HepG2 (cell line): ENCODE data around the gene SERTAD2. TPM values are rescaled to one million over a fixed set of nuclear protein-coding genes. Genes with fewer than 3 reads are reported as not detected.
A peak's percentile ranks its signal among the peaks of the same experiment; 100 is the strongest.

Experiments used
- ASH2L ChIP-seq: fragments of 300-600, 200-600 bp; sonication (generic); IDR thresholded peaks from 2 replicates; pipeline ENCODE4 v1.7.0; 2017; ENCODE audit warnings: low read depth, mild to moderate bottlenecking, moderate library complexity, mixed read lengths, low read length; ENCODE audit not compliant: insufficient read length
- ATAD3A ChIP-seq: sonication (generic); formaldehyde crosslinking; IDR thresholded peaks from 2 replicates; pipeline ENCODE4 v1.4.0; 2020; ENCODE audit warnings: missing genetic modification reagents
- EED ChIP-seq: sonication (generic); formaldehyde crosslinking; IDR thresholded peaks from 2 replicates; pipeline ENCODE4 v1.5.0; 2020; ENCODE audit warnings: mild to moderate bottlenecking, missing genetic modification reagents
- ETV6 ChIP-seq: sonication (generic); formaldehyde crosslinking; conservative IDR thresholded peaks from 2 replicates; pipeline ENCODE4 v1.4.0; 2020; ENCODE audit warnings: missing genetic modification reagents
- HINFP ChIP-seq: sonication (generic); formaldehyde crosslinking; IDR thresholded peaks from 2 replicates; pipeline ENCODE4 v1.4.0; 2020; ENCODE audit warnings: low read depth, mild to moderate bottlenecking, missing genetic modification reagents
- IKZF4 ChIP-seq: sonication (generic); formaldehyde crosslinking; IDR thresholded peaks from 2 replicates; pipeline ENCODE4 v1.5.1; 2020; ENCODE audit warnings: borderline replicate concordance, mild to moderate bottlenecking, low read depth, missing genetic modification reagents; ENCODE audit errors: not compliant biosample characterization
- THAP7 ChIP-seq: sonication (generic); formaldehyde crosslinking; IDR thresholded peaks from 2 replicates; pipeline ENCODE4 v1.8.1; 2023; ENCODE audit warnings: mild to moderate bottlenecking, missing genetic modification reagents
- ZBTB43 ChIP-seq: sonication (generic); formaldehyde crosslinking; conservative IDR thresholded peaks from 2 replicates; pipeline ENCODE4 v1.4.0; 2020; ENCODE audit warnings: missing genetic modification reagents
- ZNF710 ChIP-seq: sonication (generic); formaldehyde crosslinking; IDR thresholded peaks from 2 replicates; pipeline ENCODE4 v1.5.0; 2020; ENCODE audit warnings: mild to moderate bottlenecking, missing genetic modification reagents, borderline replicate concordance
- polyA plus RNA-seq, 8 experiments: library from polyadenylated mRNA; depleted of rRNA in 3 of 8; stranded (reverse) in 7 of 8; unstranded in 1 of 8; fragments of >200 nt; fragmentation: Illumina TruSeq in 4 of 8; extraction: Trizol in 4 of 8; gene quantifications; 2 replicates each; pipeline versions ENCODE4 v1.2.1 to v1.2.3, GENCODE V29; 2011 to 2016; ENCODE audit warnings: low read depth in 4 of 8, missing spikeins in 1 of 8, mixed read lengths in 1 of 8; ENCODE audit not compliant: insufficient read depth in 1 of 8
- total RNA-seq, 5 experiments: library from RNA; depleted of rRNA; stranded (reverse); fragments of >200 nt; fragmentation: Illumina TruSeq; extraction: Trizol; gene quantifications; 2 replicates each; pipeline ENCODE4 v1.2.3, GENCODE V29; 2016; ENCODE audit warnings: low read depth in 1 of 5

SERTAD2 gene
- total and polyA plus RNA-seq, 2 of the 13 experiments (the other 11 are each of a cell fraction or from before 2014, with no cell fraction given): 6.7 to 22.6 TPM

- no peak for TF ChIP-seq ZNF710 (CRISPR knock-in tag)
- TF ChIP-seq HINFP (CRISPR knock-in tag): no peak
- no peak for TF ChIP-seq ZBTB43
- no peak for TF ChIP-seq ASH2L
- no peak for TF ChIP-seq IKZF4 (CRISPR knock-in tag)
- peak; percentile 80; the same call in 1 of the 2 replicates for TF ChIP-seq EED
- no peak for TF ChIP-seq THAP7
- no peak for TF ChIP-seq ETV6 (CRISPR knock-in tag)
- TF ChIP-seq ATAD3A (CRISPR knock-in tag): no peak
- TF ChIP-seq, all 625 proteins: peak for 7
Measured at GRCh38 chr2:64625299-64626145, 28.2 kb downstream of the SERTAD2 start (continued).
